Hepatocyte (in vitro differentiated cells): ENCODE measurements around the gene TEDC1.

Source experiments
- EZH2 ChIP-seq: fragments of 200-600 bp; sonication (generic); IDR thresholded peaks from 2 replicates; pipeline ENCODE4 v1.6.1; 2016; ENCODE audit warnings: antibody characterized with exemption, mild to moderate bottlenecking, borderline replicate concordance
- TF ChIP-seq, protein P1 (sequence below): fragments of 200-600 bp; sonication (generic); IDR thresholded peaks from 2 replicates; pipeline ENCODE4 v1.5.1; 2016; ENCODE audit warnings: antibody characterized with exemption, mild to moderate bottlenecking; ENCODE audit not compliant: poor library complexity

GRCh38 chr14:105474483-105475268 lies 16.4 kb upstream of the TEDC1 start, which contains the start of gene CRIP2:
- TF ChIP-seq EZH2, result no peak
- TF ChIP-seq, protein P1, sequence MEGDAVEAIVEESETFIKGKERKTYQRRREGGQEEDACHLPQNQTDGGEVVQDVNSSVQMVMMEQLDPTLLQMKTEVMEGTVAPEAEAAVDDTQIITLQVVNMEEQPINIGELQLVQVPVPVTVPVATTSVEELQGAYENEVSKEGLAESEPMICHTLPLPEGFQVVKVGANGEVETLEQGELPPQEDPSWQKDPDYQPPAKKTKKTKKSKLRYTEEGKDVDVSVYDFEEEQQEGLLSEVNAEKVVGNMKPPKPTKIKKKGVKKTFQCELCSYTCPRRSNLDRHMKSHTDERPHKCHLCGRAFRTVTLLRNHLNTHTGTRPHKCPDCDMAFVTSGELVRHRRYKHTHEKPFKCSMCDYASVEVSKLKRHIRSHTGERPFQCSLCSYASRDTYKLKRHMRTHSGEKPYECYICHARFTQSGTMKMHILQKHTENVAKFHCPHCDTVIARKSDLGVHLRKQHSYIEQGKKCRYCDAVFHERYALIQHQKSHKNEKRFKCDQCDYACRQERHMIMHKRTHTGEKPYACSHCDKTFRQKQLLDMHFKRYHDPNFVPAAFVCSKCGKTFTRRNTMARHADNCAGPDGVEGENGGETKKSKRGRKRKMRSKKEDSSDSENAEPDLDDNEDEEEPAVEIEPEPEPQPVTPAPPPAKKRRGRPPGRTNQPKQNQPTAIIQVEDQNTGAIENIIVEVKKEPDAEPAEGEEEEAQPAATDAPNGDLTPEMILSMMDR, result no peak
